Neural crest cell (in vitro differentiated cells): ENCODE data around the gene TNK2. TPM values are rescaled to one million over a fixed set of nuclear protein-coding genes. Genes with fewer than 3 reads are reported as not detected.

ENCODE experiments used
- DNase-seq: peaks from one replicate; pipeline ENCODE4 v3.0.0; 2021; ENCODE audit warnings: low read depth, mixed read lengths, low spot score
- H3K27ac Mint-ChIP-seq: one replicate; pipeline ENCODE4 v1.8.0; 2021; ENCODE audit warnings: mild to moderate bottlenecking, mixed read lengths; ENCODE audit not compliant: unreplicated experiment
- H3K27me3 Mint-ChIP-seq: 2 replicates; pipeline ENCODE4 v1.8.0; 2021; ENCODE audit warnings: low read depth, mild to moderate bottlenecking, mixed read lengths
- H3K36me3 Mint-ChIP-seq: 2 replicates; pipeline ENCODE4 v1.8.0; 2021; ENCODE audit warnings: low read depth, mild to moderate bottlenecking, mixed read lengths
- H3K4me1 Mint-ChIP-seq: 2 replicates; pipeline ENCODE4 v1.8.0; 2021; ENCODE audit warnings: mixed read lengths
- H3K4me3 Mint-ChIP-seq: one replicate; pipeline ENCODE4 v1.8.0; 2021; ENCODE audit warnings: mild to moderate bottlenecking, mixed read lengths
- H3K9me3 Mint-ChIP-seq: 2 replicates; pipeline ENCODE4 v1.8.0; 2021; ENCODE audit warnings: mixed read lengths
- total RNA-seq: library from RNA; stranded (reverse); gene quantifications from 2 replicates; pipeline ENCODE4 v1.2.1, GENCODE V29; 2021
- TF ChIP-seq, protein P1 (sequence below): fragments of 200-600 bp; sonication (generic); conservative IDR thresholded peaks from 2 replicates; pipeline ENCODE4 v1.5.0; 2021; ENCODE audit warnings: antibody characterized with exemption, mild to moderate bottlenecking

Gene TNK2
- total RNA-seq, 1 donor from 2014 or later, result 54.9 TPM

- Mint-ChIP-seq H3K36me3 (no peaks in the 10 kb centered on the region), H3K27ac (no peak overlapping the region), H3K27me3 (no peaks in the 10 kb centered on the region), H3K4me1 (no peaks in the 10 kb centered on the region), H3K9me3 (no peaks in the 10 kb centered on the region), H3K4me3 (no peak overlapping the region)
- TF ChIP-seq, protein P1, sequence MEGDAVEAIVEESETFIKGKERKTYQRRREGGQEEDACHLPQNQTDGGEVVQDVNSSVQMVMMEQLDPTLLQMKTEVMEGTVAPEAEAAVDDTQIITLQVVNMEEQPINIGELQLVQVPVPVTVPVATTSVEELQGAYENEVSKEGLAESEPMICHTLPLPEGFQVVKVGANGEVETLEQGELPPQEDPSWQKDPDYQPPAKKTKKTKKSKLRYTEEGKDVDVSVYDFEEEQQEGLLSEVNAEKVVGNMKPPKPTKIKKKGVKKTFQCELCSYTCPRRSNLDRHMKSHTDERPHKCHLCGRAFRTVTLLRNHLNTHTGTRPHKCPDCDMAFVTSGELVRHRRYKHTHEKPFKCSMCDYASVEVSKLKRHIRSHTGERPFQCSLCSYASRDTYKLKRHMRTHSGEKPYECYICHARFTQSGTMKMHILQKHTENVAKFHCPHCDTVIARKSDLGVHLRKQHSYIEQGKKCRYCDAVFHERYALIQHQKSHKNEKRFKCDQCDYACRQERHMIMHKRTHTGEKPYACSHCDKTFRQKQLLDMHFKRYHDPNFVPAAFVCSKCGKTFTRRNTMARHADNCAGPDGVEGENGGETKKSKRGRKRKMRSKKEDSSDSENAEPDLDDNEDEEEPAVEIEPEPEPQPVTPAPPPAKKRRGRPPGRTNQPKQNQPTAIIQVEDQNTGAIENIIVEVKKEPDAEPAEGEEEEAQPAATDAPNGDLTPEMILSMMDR, result no peak
- no peak for DNase-seq
These were observed 86.1 kb downstream of the TNK2 start for GRCh38 chr3:195822131-195822696.

DNA sequence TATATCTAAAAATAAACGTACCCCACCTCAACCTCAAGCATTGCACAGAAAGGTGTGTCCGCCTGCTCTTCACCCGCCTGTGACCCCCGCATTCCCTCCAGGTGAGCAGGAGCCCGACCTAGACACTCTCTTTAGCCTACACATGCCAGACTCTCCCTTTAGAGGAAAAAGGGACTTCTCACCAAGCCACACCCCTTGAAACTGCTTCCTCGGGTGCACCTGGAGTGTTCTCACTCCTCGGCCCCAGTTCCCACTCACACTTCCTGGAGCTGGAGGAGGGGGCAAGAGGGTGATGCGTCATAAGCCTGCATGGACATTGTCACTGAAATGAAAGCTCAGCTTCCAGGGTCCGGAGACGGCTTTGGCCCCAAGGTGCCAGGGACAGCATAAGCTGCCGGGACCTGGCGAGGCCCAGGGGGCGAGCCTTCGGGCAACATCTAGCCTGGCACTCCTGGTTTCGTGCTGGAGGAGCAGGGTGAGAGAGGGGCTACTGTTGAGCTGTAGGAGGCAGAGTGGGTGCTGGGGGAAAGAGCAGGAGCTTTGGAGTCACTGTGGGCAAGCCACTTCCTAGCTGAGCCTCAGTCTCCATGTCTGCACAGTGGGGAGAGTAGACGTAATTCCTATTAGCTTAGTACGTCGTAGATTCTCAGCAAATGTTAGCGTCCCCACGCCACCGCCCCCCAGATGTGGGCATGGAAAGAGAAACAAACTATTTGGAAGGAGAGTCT, 86.8 kb downstream of the TNK2 start:
- Mint-ChIP-seq H3K27me3 (no peaks in the 10 kb centered on the region), H3K27ac (no peak overlapping the region), H3K36me3 (no peaks in the 10 kb centered on the region), H3K4me1 (no peaks in the 10 kb centered on the region), H3K9me3 (no peaks in the 10 kb centered on the region), H3K4me3 (no peak overlapping the region)
- TF ChIP-seq, protein P1, result no peak
- no peak for DNase-seq

DNA sequence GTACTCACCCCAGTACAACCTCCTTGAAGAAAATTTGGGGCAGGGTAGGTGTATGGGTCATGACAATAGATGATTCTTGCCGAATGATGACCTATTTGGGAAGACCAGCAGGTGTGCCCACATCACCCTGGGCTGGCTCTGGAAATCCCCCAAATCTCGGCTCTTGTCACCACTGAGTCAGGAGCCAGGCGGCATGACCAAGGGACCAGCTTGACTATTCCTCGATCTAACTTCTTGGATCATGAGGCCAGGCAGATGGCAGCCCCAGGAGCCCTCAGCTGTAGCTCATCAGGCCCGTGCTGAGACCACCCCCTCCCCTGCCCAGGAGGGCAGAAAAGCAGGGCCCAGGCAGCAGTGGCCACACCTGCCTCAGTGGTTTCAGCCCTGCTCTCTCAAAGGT, 87.5 kb downstream of the TNK2 start:
- H3K4me1 Mint-ChIP-seq, result no peaks in the 10 kb centered on the region

DNA sequence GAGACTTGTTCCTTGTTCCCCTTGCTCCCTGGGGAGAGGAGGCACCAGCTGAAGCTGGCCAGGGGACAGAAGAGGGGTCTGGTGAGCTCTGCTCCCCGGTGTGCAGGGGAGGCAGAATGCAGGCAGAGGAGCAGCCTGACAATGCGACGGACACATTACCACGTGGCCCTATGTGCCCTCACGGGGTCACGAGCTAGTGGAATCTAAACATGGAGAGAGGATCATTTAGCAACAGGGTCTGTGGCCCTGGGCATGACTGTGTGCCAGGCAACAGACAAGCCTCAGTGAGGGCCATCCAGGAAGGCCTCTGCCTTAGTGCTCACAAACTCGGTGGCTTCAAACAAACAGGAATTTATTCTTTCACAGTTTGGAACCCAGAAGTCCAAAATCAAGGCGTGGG, 88.2 kb downstream of the TNK2 start:
- Mint-ChIP-seq H3K9me3 (no peaks in the 10 kb centered on the region), H3K27me3 (no peaks in the 10 kb centered on the region), H3K36me3 (no peaks in the 10 kb centered on the region), H3K4me3 (no peak overlapping the region), H3K27ac (no peak overlapping the region), H3K4me1 (no peaks in the 10 kb centered on the region)
- DNase-seq, result no peak
- TF ChIP-seq, protein P1, result no peak

More for the DNA sequence above, 87.5 kb downstream of the TNK2 start:
- no peak for DNase-seq
- Mint-ChIP-seq H3K27ac (no peak overlapping the region), H3K27me3 (no peaks in the 10 kb centered on the region), H3K9me3 (no peaks in the 10 kb centered on the region), H3K4me3 (no peak overlapping the region), H3K36me3 (no peaks in the 10 kb centered on the region)
- TF ChIP-seq, protein P1, result no peak

GRCh38 chr3:195818301-195818700, 90.0 kb downstream of the TNK2 start:
- Mint-ChIP-seq H3K4me1 (no peaks in the 10 kb centered on the region), H3K36me3 (no peaks in the 10 kb centered on the region), H3K27ac (no peak overlapping the region), H3K27me3 (peaks cover 3% of the 10 kb centered on the region), H3K9me3 (no peaks in the 10 kb centered on the region), H3K4me3 (no peak overlapping the region)
- TF ChIP-seq, protein P1, result no peak
- DNase-seq, result no peak
